Left ventricle myocardium inferior (tissue), 1 donor: Measurements from ENCODE around the gene PRKCE. TPM values are rescaled to one million over a fixed set of nuclear protein-coding genes. Genes with fewer than 3 reads are reported as not detected.

ENCODE experiments used
- DNase-seq: peaks from one replicate; pipeline ENCODE4 v3.0.0-alpha.2; 2020
- H3K27ac ChIP-seq: fragments of 200-600 bp; replicated peaks from 2 replicates; pipeline ENCODE4 v1.8.0; 2021
- H3K27me3 ChIP-seq: fragments of 200-600 bp; 2 replicates; pipeline ENCODE4 v1.8.0; 2021; ENCODE audit warnings: low read depth
- H3K36me3 ChIP-seq: fragments of 200-600 bp; 2 replicates; pipeline ENCODE4 v1.8.0; 2021
- H3K4me1 ChIP-seq: fragments of 200-600 bp; 2 replicates; pipeline ENCODE4 v1.8.0; 2021
- H3K4me3 ChIP-seq: fragments of 200-600 bp; 2 replicates; pipeline ENCODE4 v1.8.0; 2021; ENCODE audit warnings: mild to moderate bottlenecking, moderate library complexity
- H3K9me3 ChIP-seq: fragments of 200-600 bp; replicated peaks from 2 replicates; pipeline ENCODE4 v1.8.0; 2021
- intact Hi-C: fragments of 100-400 bp; cut with micrococcal nuclease; formaldehyde crosslinking; loops from one replicate; pipeline ENCODE4 v1.11.0; 2022
- total RNA-seq: library from RNA; stranded (reverse); fragmentation: NEBNext Ultra II Directional; extraction: Animal tissue kit (Norgen Biotek cat#: 25700); gene quantifications from one replicate; pipeline ENCODE4 v1.2.1, GENCODE V29; 2021
- TF ChIP-seq, protein P1 (sequence below): fragments of 200-600 bp; IDR thresholded peaks from 2 replicates; pipeline ENCODE4 v1.8.0; 2021; ENCODE audit warnings: antibody characterized with exemption, mild to moderate bottlenecking, borderline replicate concordance
- donor health status: DM: no; HTN: yes; CAD: no; lungs with severe emphysema.

PRKCE gene
- total RNA-seq, 1 donor from 2014 or later: 14.7 TPM

- TF ChIP-seq, protein P1, sequence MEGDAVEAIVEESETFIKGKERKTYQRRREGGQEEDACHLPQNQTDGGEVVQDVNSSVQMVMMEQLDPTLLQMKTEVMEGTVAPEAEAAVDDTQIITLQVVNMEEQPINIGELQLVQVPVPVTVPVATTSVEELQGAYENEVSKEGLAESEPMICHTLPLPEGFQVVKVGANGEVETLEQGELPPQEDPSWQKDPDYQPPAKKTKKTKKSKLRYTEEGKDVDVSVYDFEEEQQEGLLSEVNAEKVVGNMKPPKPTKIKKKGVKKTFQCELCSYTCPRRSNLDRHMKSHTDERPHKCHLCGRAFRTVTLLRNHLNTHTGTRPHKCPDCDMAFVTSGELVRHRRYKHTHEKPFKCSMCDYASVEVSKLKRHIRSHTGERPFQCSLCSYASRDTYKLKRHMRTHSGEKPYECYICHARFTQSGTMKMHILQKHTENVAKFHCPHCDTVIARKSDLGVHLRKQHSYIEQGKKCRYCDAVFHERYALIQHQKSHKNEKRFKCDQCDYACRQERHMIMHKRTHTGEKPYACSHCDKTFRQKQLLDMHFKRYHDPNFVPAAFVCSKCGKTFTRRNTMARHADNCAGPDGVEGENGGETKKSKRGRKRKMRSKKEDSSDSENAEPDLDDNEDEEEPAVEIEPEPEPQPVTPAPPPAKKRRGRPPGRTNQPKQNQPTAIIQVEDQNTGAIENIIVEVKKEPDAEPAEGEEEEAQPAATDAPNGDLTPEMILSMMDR: no peak
- Histone ChIP-seq H3K9me3 (no peaks in the 10 kb centered on the region), H3K27me3 (no peaks in the 10 kb centered on the region), H3K4me1 (peaks cover 45% of the 10 kb centered on the region), H3K36me3 (no peaks in the 10 kb centered on the region), H3K4me3 (no peak overlapping the region), H3K27ac (no peak overlapping the region)
- intact Hi-C loops: no loop called here
- no peak for DNase-seq
Measured at GRCh38 chr2:45788401-45788800, 136.9 kb downstream of the PRKCE start.

DNA sequence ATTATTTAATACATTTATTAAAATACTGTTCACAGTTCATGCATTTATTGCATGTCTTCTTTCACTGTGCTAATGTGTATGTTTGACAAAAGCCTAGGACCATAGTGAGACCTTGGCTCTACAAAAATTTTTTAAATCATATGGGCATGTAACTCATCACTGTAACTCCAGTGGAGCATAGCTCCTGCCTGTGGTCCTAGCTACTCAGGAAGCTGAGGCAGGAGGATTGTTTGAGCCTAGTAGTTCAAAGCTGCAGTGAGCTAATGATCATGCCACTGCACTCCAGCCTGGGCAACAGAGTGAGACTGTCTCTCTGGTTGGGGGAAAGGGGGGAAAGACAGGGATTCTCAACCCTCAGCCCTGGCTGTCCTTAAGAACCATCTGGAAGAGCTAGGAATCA is 137.8 kb downstream of the PRKCE start:
- Histone ChIP-seq H3K4me1 (peaks cover 48% of the 10 kb centered on the region), H3K9me3 (no peaks in the 10 kb centered on the region), H3K4me3 (no peak overlapping the region), H3K27me3 (no peaks in the 10 kb centered on the region), H3K27ac (peak overlapping the region; percentile 75), H3K36me3 (no peaks in the 10 kb centered on the region)
- TF ChIP-seq, protein P1: no peak
- intact Hi-C loops: no loop called here
- DNase-seq: no peak

- no peak for DNase-seq
- no peaks in the 10 kb centered on the region for H3K9me3 ChIP-seq
- H3K27ac ChIP-seq: peak overlapping the region; percentile 75
- intact Hi-C loops: no loop called here
- no peak overlapping the region for H3K4me3 ChIP-seq
- no peaks in the 10 kb centered on the region for H3K27me3 ChIP-seq
- TF ChIP-seq, protein P1: no peak
- no peaks in the 10 kb centered on the region for H3K36me3 ChIP-seq
- H3K4me1 ChIP-seq: peaks cover 56% of the 10 kb centered on the region
Measured at GRCh38 chr2:45789961-45790723, 138.7 kb downstream of the PRKCE start.

DNA sequence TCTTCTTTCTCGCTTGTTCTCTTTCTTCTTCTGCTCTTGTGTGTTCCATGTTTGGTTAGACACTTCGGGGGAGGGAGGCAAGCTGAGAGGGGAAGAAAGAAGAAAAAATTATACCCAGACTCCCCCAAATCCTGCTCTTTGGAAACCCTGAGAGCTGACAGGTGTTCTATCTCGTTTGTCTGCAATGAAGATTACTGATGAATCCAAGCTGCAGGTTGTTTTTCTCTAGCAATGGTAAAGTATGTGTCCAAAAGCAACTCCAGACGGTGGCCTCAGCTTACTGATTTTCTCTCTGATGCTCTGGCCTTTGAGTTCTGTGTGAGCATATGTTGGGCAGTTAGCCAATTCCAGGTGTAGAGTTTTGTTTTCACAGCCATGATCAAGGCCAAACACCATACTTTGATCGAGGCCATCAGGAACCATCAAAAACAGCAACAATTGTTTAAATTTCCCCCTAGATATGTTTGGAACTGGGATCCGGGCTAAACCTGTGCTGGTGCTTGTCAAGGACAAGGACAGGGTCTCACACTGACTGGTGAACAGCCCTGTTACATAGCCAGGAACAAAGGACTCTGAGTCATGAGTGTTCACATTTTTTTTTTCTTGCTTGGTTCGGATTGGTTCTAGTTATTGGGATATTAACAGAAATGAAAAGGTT is 142.0 kb downstream of the PRKCE start:
- no peak overlapping the region for H3K4me3 ChIP-seq
- peaks cover 56% of the 10 kb centered on the region for H3K4me1 ChIP-seq
- TF ChIP-seq, protein P1: no peak
- no peaks in the 10 kb centered on the region for H3K9me3 ChIP-seq
- H3K36me3 ChIP-seq: no peaks in the 10 kb centered on the region
- DNase-seq: no peak
- H3K27me3 ChIP-seq: no peaks in the 10 kb centered on the region
- no peak overlapping the region for H3K27ac ChIP-seq
- intact Hi-C loops: no loop called here

GRCh38 chr2:45794134-45794617 is 142.7 kb downstream of the PRKCE start:
- no peak for DNase-seq
- Histone ChIP-seq H3K36me3 (no peaks in the 10 kb centered on the region), H3K9me3 (no peaks in the 10 kb centered on the region), H3K27me3 (no peaks in the 10 kb centered on the region), H3K27ac (peak overlapping the region; percentile 3), H3K4me3 (peak overlapping the region; percentile 30), H3K4me1 (peaks cover 53% of the 10 kb centered on the region)
- TF ChIP-seq, protein P1: no peak
- intact Hi-C loops: no loop called here
